Common myeloid progenitor, CD34-positive (primary cell): ENCODE data around the gene PSTK.

Experiments
- CTCF ChIA-PET: fragments of 350-600 bp; sonication (Branson Sonifier 250); formaldehyde crosslinking; loops from one replicate; lab custom pipeline; 2021; ENCODE audit warnings: antibody characterized with exemption; lab: Charles Lee
- POLR2A ChIA-PET: fragments of 350-600 bp; sonication (Branson Sonifier 250); formaldehyde crosslinking; loops from one replicate; lab custom pipeline; 2021; ENCODE audit warnings: antibody characterized with exemption; lab: Charles Lee
- DNase-seq, 3 donors: peaks; one replicate each; pipeline versions ENCODE4 v3.0.0 to v3.0.0-alpha.2; 2013
- H3K27ac ChIP-seq, 2 experiments: 1 replicate in 1 of 2; 2 replicates in 1 of 2; pipeline ENCODE4 v1.7.0; 2013; ENCODE audit warnings: inconsistent platforms in 2 of 2, low read length in 2 of 2, mild to moderate bottlenecking in 2 of 2, low read depth in 1 of 2, moderate library complexity in 1 of 2; ENCODE audit not compliant: severe bottlenecking in 2 of 2, insufficient read depth in 1 of 2, poor library complexity in 1 of 2
- H3K27me3 ChIP-seq, 5 experiments: replicated peaks in 2 of 5; 1 replicate in 3 of 5; 2 replicates in 2 of 5; pipeline versions ENCODE4 v1.6.1 to v1.7.0; 2013; ENCODE audit warnings: low read length in 4 of 5, mild to moderate bottlenecking in 2 of 5, moderate library complexity in 2 of 5, inconsistent platforms in 1 of 5; ENCODE audit not compliant: insufficient read depth in 5 of 5, control insufficient read depth in 4 of 5
- H3K36me3 ChIP-seq, 4 experiments: 1 replicate in 2 of 4; 2 replicates in 2 of 4; pipeline versions ENCODE4 v1.6.1 to v1.7.0; 2013; ENCODE audit warnings: low read length in 3 of 4, control low read depth in 1 of 4, mild to moderate bottlenecking in 1 of 4; ENCODE audit not compliant: control insufficient read depth in 4 of 4, insufficient read depth in 4 of 4
- H3K4me1 ChIP-seq, 4 experiments: 1 replicate in 3 of 4; 2 replicates in 1 of 4; pipeline versions ENCODE4 v1.6.1 to v1.7.1; 2013; ENCODE audit warnings: low read length in 3 of 4, mild to moderate bottlenecking in 3 of 4, control low read depth in 1 of 4, inconsistent platforms in 1 of 4, moderate library complexity in 1 of 4; ENCODE audit not compliant: control insufficient read depth in 4 of 4, insufficient read depth in 4 of 4; ENCODE audit errors: control extremely low read depth in 1 of 4
- H3K4me3 ChIP-seq, 7 experiments: 1 replicate in 4 of 7; 2 replicates in 3 of 7; pipeline versions ENCODE4 v1.5.1 to v1.7.0; 2013; ENCODE audit warnings: mild to moderate bottlenecking in 7 of 7, low read length in 6 of 7, moderate library complexity in 6 of 7, inconsistent platforms in 2 of 7, low read depth in 2 of 7, control low read depth in 1 of 7; ENCODE audit not compliant: insufficient read depth in 4 of 7, control insufficient read depth in 1 of 7; ENCODE audit errors: extremely low read depth in 1 of 7
- H3K9me3 ChIP-seq, 5 experiments: 1 replicate in 4 of 5; 2 replicates in 1 of 5; pipeline versions ENCODE4 v1.6.1 to v1.7.1; 2013; ENCODE audit warnings: low read length in 4 of 5, mild to moderate bottlenecking in 2 of 5, inconsistent platforms in 1 of 5, low read depth in 1 of 5, moderate library complexity in 1 of 5; ENCODE audit not compliant: control insufficient read depth in 4 of 5, insufficient read depth in 2 of 5; ENCODE audit errors: control extremely low read depth in 1 of 5
- WGBS: methylation state at CpG from one replicate; pipeline ENCODE4 v1.1.5; 2013; ENCODE audit not compliant: insufficient coverage; 5-methylcytosine and 5-hydroxymethylcytosine counted together

Gene PSTK

GRCh38 chr10:122990278-122990677, 10.1 kb downstream of the PSTK start:
- ChIA-PET CTCF (interaction anchor here (1.3 to 2.9 kb wide), 2 partner anchors 8 to 9 kb away, joined by 3 to 11 read pairs; no protein-coding TSS in a partner anchor), POLR2A (no interaction called here)
- Histone ChIP-seq H3K9me3 (no peaks in the 10 kb centered on the region), H3K27ac (no peak overlapping the region), H3K27me3 (no peaks in the 10 kb centered on the region), H3K4me3 (no peak overlapping the region), H3K36me3 (peaks cover 9 to 23% (median 17%) of the 10 kb centered on the region in 4 experiments), H3K4me1 (no peaks in the 10 kb centered on the region)
- WGBS, result 67% methylated on average over 3 of the region's 5 CpGs
- DNase-seq, result no peak

GRCh38 chr10:122992031-122992585, 11.9 kb downstream of the PSTK start:
- Histone ChIP-seq H3K36me3 (peaks cover 16 to 40% (median 27%) of the 10 kb centered on the region in 4 experiments), H3K4me3 (no peak overlapping the region), H3K27me3 (no peaks in the 10 kb centered on the region), H3K27ac (no peak overlapping the region), H3K9me3 (no peaks in the 10 kb centered on the region), H3K4me1 (no peaks in the 10 kb centered on the region)
- no peak for DNase-seq
- WGBS, result no CpG with 5 or more reads among the region's 1 CpG
- ChIA-PET CTCF (interaction anchor here (2.9 kb wide), 1 partner anchor 10 kb away, joined by 11 read pairs; no protein-coding TSS in a partner anchor), POLR2A (no interaction called here)

GRCh38 chr10:122993797-122994336, 13.7 kb downstream of the PSTK start:
- CTCF ChIA-PET, result interaction anchor here (1.8 kb wide), 1 partner anchor 9 kb away, joined by 7 read pairs; no protein-coding TSS in a partner anchor
- no peak overlapping the region for H3K27ac ChIP-seq
- H3K9me3 ChIP-seq, result no peaks in the 10 kb centered on the region
- no peaks in the 10 kb centered on the region for H3K27me3 ChIP-seq
- peaks cover 18 to 49% (median 33%) of the 10 kb centered on the region in 4 experiments for H3K36me3 ChIP-seq
- POLR2A ChIA-PET, result no interaction called here
- H3K4me1 ChIP-seq, result no peaks in the 10 kb centered on the region
- WGBS, result 98% methylated on average over 5 of the region's 6 CpGs
- H3K4me3 ChIP-seq, result no peak overlapping the region
- DNase-seq, result no peak

- ChIA-PET POLR2A (no interaction called here), CTCF (interaction anchor here (1.0 to 1.3 kb wide), 2 partner anchors 15 kb away, joined by 3 to 5 read pairs; partner anchors contain the start of gene PSTK)
- H3K36me3 ChIP-seq, result peaks cover 16 to 55% (median 31%) of the 10 kb centered on the region in 4 experiments
Measured at GRCh38 chr10:122995936-122996335, 15.7 kb downstream of the PSTK start.

GRCh38 chr10:122997864-122998263, 17.7 kb downstream of the PSTK start:
- no peaks in the 10 kb centered on the region for H3K9me3 ChIP-seq
- POLR2A ChIA-PET, result interaction anchor here (1.1 kb wide), 1 partner anchor 17 kb away, joined by 3 read pairs; the partner anchor contains the start of gene PSTK
- H3K27ac ChIP-seq, result no peak overlapping the region
- no peak overlapping the region for H3K4me3 ChIP-seq
- 100% methylated on average over 2 of the region's 3 CpGs for WGBS
- CTCF ChIA-PET, result interaction anchor here (0.9 to 1.3 kb wide), 2 partner anchors 8 to 16 kb away, joined by 3 to 4 read pairs; no protein-coding TSS in a partner anchor
- peaks cover 16 to 55% (median 28%) of the 10 kb centered on the region in 4 experiments for H3K36me3 ChIP-seq
- no peaks in the 10 kb centered on the region for H3K27me3 ChIP-seq
- no peak for DNase-seq
- H3K4me1 ChIP-seq, result no peaks in the 10 kb centered on the region

More at GRCh38 chr10:122995936-122996335, 15.7 kb downstream of the PSTK start:
- WGBS, result 96% methylated on average over 3 of the region's 4 CpGs
- H3K27me3 ChIP-seq, result no peaks in the 10 kb centered on the region
- no peaks in the 10 kb centered on the region for H3K9me3 ChIP-seq
- H3K4me1 ChIP-seq, result no peaks in the 10 kb centered on the region
- no peak overlapping the region for H3K4me3 ChIP-seq
- no peak overlapping the region for H3K27ac ChIP-seq
- DNase-seq, result no peak

GRCh38 chr10:122998360-122998917, 18.2 kb downstream of the PSTK start:
- H3K4me1 ChIP-seq, result no peaks in the 10 kb centered on the region
- ChIA-PET POLR2A (interaction anchor here (0.5 to 1.1 kb wide), 2 partner anchors 18 to 1036 kb away, joined by 3 to 4 read pairs; partner anchors contain the start of gene PSTK), CTCF (interaction anchor here (0.8 to 1.7 kb wide), 4 partner anchors 8 to 19 kb away, joined by 3 to 5 read pairs (median 4); no protein-coding TSS in a partner anchor)
- 100% methylated on average over 5 of the region's 6 CpGs for WGBS
- no peak overlapping the region for H3K27ac ChIP-seq
- H3K27me3 ChIP-seq, result no peaks in the 10 kb centered on the region
- no peaks in the 10 kb centered on the region for H3K9me3 ChIP-seq
- no peak for DNase-seq
- peaks cover 16 to 52% (median 28%) of the 10 kb centered on the region in 4 experiments for H3K36me3 ChIP-seq
- no peak overlapping the region for H3K4me3 ChIP-seq
